CMK (cell line): ENCODE results near the gene MSI2.
A peak's percentile ranks its signal among the peaks of the same experiment; 100 is the strongest.

ENCODE experiments used
- DNase-seq: peaks from one replicate; pipeline ENCODE4 v3.0.0-alpha.2; 2010; ENCODE audit warnings: low read depth

The MSI2 gene

DNA sequence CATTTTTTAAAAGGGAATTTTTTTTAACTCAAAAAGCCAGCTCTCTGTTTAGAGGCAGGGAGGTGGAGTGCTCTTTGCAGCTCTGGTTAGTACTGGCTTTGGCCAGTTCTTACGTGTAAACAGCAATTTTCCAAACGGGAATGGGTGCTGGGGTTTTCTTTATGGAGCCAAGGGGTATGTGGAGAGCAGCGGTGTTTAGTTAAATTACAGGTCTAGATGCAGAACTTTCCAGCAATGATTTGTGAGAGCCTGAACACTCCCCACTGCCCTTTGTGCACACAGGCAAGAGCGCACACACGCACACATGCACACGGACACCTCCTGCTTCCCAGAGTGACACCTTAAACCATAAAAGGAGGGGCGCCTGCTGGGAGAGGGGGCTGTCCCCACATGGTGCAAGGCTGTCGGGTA, 140.2 kb downstream of the MSI2 start:
- DNase-seq: no peak

DNA sequence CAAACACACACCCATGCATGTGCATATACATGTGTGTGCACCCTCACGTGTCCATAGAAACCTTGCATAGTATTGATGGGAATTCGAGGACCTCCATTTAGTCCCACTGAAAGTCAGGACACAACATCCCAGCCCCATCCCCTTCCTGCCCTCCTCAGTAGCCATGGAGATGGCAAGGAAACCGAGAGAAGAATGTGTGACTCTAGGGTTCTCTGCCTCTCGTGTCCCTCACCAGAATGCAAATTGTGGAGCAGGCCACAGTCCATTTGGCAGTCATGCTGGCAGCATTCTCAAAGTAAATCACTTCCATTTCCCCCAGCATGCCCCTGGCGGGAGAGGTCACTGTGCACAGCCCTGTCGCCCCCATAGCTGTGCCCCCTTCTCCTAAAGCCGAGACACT, 141.1 kb downstream of the MSI2 start:
- DNase-seq: no peak

DNA sequence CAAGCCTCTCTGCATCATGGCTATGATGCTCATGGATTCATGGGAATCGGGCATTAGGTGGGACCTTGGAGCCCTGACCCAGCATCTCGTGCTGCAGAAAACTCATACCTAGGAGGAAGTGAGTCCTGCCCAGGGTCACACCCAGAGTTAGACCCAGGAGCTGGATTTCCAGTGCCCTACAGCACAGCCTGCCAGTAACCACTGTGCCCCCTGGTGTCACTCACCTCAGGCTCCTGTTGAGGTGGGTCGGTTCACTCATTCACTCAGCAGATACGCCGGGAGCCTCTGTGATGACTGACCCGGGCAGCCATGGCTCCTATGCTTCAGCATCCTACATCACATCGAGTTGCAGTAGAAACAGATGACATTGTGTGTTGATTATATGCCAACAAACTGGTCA, 143.4 kb downstream of the MSI2 start:
- DNase-seq: no peak

GRCh38 chr17:57400648-57401047, 144.3 kb downstream of the MSI2 start:
- DNase-seq: no peak

- DNase-seq: no peak
Observed at GRCh38 chr17:57401556-57402488, 145.5 kb downstream of the MSI2 start.

- no peak for DNase-seq
Observed at GRCh38 chr17:57402681-57403180, 146.4 kb downstream of the MSI2 start.

GRCh38 chr17:57403236-57403635, 146.9 kb downstream of the MSI2 start:
- no peak for DNase-seq

DNA sequence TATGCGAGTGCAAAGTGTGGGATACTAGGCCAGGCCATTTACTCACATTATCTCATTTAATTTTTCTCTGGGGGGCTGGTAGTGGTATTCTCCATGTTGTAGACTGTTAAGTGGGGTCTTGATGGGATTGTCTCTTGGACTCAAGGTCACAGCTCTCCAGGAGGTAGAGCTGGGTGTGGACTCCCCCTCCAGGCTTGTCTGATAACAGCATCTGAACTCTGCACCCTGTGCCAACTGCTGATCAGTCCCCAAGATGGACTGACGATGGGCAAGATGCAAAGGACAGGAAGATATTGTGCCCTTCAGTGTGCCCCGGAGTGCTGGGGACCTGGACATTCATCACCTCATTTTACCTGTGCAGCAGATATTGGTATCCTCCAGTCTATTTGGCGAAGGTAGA, 147.8 kb downstream of the MSI2 start:
- no peak for DNase-seq

- DNase-seq: no peak
Observed at GRCh38 chr17:57404795-57405490, 148.6 kb downstream of the MSI2 start.

DNA sequence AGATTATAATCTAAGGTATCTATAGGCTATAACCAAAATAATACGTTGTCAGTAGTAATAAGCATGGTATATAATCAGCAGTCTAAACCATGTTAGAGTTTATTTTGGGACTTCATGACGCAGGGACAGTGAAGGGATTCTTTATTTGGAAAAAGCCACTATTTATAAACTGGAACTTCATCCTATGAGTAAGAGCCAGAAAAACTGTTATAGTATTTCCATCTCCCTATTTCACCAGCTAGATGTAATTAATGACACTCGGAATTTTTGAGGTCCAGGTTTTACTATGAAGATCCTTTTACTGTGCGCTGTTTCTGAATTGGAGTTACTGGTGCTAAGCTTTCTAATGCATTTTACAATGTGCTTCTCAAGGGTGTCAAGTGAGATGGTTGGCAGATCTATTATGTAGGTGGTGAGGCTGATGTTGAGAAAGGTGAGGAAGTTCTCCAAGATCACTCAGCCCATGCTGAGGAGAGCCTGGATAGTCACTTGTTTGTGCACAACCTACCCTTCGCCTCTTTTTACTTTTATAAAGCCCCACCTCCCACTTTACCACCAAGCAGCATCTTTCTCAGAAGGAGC, 149.3 kb downstream of the MSI2 start:
- DNase-seq: no peak

- DNase-seq: peak; percentile 18
Observed at GRCh38 chr17:57406131-57406980, 150.0 kb downstream of the MSI2 start.

DNA sequence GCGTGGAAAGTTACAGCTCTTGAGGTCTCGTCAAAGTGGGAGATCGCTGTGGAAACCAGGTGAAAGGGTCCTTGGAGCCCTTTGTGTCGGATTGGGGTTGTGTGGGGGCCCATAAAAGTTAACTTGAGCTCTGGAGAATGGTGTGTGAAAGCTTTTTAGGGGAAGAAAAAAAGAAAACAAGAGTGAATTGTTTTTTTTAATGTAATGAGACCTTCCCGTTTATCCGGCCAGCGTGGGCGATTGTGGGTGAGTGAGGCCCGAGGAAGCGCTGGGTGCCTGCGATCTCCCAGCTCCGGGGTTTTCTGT, 150.6 kb downstream of the MSI2 start:
- DNase-seq: no peak

GRCh38 chr17:57407287-57408070, 151.2 kb downstream of the MSI2 start:
- no peak for DNase-seq

DNA sequence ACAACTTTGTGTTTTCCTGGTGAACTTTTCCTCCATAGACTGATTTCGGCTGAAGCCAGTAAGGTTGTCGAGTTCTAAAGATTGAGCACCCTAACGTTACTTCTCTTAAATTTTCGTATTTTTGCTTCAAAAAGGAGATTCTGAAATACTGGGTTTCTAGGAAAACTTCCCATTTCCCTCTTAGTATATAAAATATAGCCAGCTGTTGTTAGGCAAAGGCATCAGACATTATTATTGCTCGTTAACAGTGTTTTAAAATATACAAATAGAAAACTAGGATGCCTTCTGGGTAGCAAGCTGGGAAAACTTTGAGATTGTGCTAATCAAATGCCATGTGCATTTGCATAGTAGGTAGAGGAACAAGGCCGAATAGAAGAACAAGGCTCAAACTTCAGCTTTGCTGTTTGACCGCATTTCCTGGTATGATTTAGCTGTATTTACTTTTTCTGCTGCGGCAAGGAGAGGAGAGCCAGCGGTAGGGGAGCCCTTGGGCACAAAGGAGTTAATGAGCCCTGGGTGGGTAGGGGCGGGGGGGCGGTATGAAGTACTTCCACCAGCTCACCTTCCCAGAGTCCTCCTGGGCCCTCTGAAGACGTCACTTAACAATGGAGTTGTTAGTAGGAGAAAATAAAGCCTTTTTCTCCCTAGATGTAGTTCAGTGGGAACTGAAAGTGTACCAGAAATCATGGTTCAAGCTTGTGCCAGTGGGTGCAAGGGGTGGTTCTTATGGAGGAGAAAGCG, 151.9 kb downstream of the MSI2 start:
- no peak for DNase-seq

- DNase-seq: no peak
Observed at GRCh38 chr17:57410169-57410568, 153.8 kb downstream of the MSI2 start.

DNA sequence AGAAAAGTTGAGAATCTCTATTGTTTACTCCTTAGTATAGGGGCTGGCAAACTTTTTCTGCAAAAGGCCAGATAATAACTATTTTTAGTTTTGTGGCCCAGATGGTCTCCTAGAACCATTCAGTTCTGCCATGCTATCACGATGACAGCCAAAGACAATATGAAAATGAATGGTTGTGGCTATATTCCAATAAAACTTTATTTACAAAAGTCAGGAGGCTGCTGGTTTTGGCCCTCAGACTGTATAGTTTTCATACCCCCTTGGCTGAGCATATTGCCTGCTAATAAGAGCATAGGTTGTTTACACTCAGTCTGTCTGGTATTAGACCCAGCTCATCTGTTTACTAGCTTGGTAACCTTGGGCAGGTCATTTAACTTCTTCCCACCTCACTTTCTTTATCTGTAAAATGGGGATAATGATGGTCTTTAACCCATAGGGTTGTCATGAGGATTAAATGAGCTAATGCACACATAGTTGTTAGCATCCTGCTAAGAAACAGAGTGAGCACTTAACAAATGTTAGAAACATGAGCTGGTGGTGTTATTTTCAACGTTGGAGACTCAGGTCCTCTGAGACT, 156.3 kb downstream of the MSI2 start:
- DNase-seq: no peak

- DNase-seq: no peak
Observed at GRCh38 chr17:57413848-57414651, 157.7 kb downstream of the MSI2 start.

DNA sequence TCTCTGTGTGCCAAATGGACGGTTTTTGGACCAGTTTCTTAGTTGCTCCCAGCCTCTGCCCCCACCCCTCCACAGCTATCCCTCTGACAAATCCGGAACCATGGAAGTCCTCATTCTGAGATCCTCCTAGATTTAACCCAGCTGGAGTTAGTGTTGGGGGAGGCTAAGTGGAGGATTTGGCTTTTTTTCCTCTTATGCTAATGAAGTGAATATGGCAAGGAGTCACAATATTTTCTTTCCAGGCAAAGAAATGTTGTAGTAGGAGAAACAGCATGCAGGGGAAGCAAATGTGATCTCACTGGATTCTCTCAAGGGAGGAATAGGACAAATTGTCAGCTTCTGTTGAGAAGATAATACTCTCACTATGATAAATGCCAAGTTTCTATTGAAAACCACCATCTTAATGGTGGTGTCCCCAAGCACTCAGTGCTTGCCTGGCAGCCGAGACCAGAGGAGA, 159.5 kb downstream of the MSI2 start:
- DNase-seq: no peak

DNA sequence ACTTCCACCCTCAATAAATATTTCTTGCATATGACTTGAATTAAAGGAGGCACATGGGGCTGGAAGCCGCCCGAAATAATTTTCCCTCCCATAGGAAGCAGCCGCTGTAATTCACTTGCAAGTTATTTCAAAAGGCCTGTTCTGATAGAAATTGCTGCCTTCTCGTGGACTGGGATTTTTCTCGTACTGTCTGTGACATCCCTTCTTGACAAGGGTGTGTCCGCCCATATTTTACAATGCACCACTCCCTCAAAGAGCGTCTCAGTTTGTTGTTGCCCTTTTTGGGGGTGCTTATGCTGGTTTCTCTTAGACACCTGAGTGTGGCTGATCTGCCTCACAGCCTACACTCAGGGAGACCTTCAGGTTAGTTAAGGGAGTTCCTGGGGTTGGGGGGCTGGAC, 160.0 kb downstream of the MSI2 start:
- no peak for DNase-seq
